Prostate gland (tissue), 2 donors: ENCODE results near the gene SLIT3. TPM values are rescaled to one million over a fixed set of nuclear protein-coding genes. Genes with fewer than 3 reads are reported as not detected.

Source experiments
- DNase-seq: peaks from one replicate; pipeline ENCODE4 v3.0.0-alpha.2; 2019; ENCODE audit warnings: low spot score
- H3K27ac ChIP-seq, 2 donors: fragments of 200-600 bp; sonication (generic); 2 replicates each; pipeline ENCODE4 v1.5.1; 2017 to 2019
- H3K27me3 ChIP-seq: fragments of 200-600 bp; sonication (generic); replicated peaks from 2 replicates; pipeline ENCODE4 v1.5.1; 2019; ENCODE audit not compliant: insufficient read depth
- H3K36me3 ChIP-seq, 2 donors: fragments of 200-600 bp; sonication (generic); 1 replicate in 1 of 2; 2 replicates in 1 of 2; pipeline versions ENCODE4 v1.5.1 to v1.8.1; 2017 to 2019
- H3K4me1 ChIP-seq: fragments of 200-600 bp; sonication (generic); replicated peaks from 2 replicates; pipeline ENCODE4 v1.5.1; 2019
- H3K4me3 ChIP-seq, 2 donors: fragments of 200-600 bp; sonication (generic); 2 replicates each; pipeline ENCODE4 v1.5.1; 2017 to 2019
- H3K9me3 ChIP-seq: fragments of 200-600 bp; sonication (generic); 2 replicates; pipeline ENCODE4 v1.5.1; 2017
- POLR2A ChIP-seq: fragments of 450-650 bp; IDR thresholded peaks from one replicate; pipeline ENCODE4 v1.6.1; 2016; ENCODE audit warnings: antibody characterized with exemption, mild to moderate bottlenecking
- POLR2AphosphoS5 ChIP-seq: sonication (generic); formaldehyde crosslinking; IDR thresholded peaks from one replicate; pipeline ENCODE4 v1.6.1; 2017; ENCODE audit warnings: antibody characterized with exemption
- WGBS: methylation state at CpG from one replicate; pipeline ENCODE4 v1.1.5; 2018; 5-methylcytosine and 5-hydroxymethylcytosine counted together
- intact Hi-C: fragments of 100-400 bp; cut with DNase I; formaldehyde crosslinking; loops from one replicate; pipeline ENCODE4 v1.14.2; 2022
- total RNA-seq, 2 donors: library from RNA; depleted of rRNA; stranded (reverse); fragments of >200 nt; gene quantifications; one replicate each; pipeline ENCODE4 v1.1.0, GENCODE V29; 2016
- TF ChIP-seq, protein P1 (sequence below), 4 experiments: fragments of 200-600 bp in 2 of 4; fragments of 450-650 bp in 2 of 4; sonication (generic) in 2 of 4; IDR thresholded peaks; 1 replicate in 3 of 4; 2 replicates in 1 of 4; pipeline ENCODE4 v1.5.1; 2016 to 2019; ENCODE audit warnings: antibody characterized with exemption in 4 of 4, mild to moderate bottlenecking in 2 of 4, moderate library complexity in 2 of 4

Gene SLIT3
- total RNA-seq, 2 donors from 2014 or later, result 8.3 TPM

DNA sequence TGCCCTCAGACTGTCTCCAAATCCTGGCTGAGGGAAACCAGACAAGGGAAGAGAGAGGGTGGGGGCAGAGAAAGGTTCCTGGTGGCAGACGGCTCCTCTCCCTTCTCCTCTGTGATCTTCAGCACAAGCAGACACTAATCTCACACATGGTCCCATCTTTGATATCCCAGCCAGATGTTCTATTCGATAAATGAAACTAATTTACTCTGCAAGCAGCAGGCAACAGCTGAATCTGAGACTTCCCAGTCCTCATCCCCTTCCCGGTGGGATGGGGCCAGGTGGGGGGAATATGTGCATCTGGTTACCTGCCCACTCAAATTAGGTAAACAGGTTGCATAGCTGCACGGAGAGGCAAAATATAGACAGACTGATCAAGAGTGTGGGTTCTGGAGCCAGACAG lies 512.8 kb downstream of the SLIT3 start:
- Histone ChIP-seq H3K27ac (no peak overlapping the region), H3K9me3 (no peaks in the 10 kb centered on the region), H3K4me3 (no peak overlapping the region), H3K4me1 (no peaks in the 10 kb centered on the region), H3K27me3 (no peaks in the 10 kb centered on the region), H3K36me3 (no peaks in the 10 kb centered on the region)
- no peak for TF ChIP-seq POLR2A
- TF ChIP-seq, protein P1, sequence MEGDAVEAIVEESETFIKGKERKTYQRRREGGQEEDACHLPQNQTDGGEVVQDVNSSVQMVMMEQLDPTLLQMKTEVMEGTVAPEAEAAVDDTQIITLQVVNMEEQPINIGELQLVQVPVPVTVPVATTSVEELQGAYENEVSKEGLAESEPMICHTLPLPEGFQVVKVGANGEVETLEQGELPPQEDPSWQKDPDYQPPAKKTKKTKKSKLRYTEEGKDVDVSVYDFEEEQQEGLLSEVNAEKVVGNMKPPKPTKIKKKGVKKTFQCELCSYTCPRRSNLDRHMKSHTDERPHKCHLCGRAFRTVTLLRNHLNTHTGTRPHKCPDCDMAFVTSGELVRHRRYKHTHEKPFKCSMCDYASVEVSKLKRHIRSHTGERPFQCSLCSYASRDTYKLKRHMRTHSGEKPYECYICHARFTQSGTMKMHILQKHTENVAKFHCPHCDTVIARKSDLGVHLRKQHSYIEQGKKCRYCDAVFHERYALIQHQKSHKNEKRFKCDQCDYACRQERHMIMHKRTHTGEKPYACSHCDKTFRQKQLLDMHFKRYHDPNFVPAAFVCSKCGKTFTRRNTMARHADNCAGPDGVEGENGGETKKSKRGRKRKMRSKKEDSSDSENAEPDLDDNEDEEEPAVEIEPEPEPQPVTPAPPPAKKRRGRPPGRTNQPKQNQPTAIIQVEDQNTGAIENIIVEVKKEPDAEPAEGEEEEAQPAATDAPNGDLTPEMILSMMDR (IDR thresholded peaks at IDR 0.05), result no peak
- TF ChIP-seq POLR2AphosphoS5, result no peak
- DNase-seq, result no peak
- 79% methylated on average over 4 of the region's 4 CpGs for WGBS
- intact Hi-C loops, result no loop called here

DNA sequence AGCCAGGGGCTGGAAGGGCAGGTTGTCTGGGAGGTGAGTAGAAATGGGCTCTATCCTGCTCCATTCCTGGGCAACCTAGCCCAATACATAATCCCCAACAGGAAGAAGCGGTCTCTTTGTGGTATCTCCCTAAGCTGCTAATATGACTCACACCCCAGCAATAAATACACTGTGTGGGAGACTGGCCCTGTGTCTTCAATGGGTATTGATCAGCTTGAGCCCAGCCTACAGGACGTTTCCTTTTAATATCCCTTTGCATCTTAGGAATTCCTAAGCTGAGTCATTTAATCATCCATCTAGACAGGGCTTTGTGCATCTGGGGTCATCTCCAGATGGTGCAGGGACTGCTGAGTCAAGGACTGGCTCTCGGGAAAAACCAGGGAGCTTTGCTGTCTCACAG lies 514.8 kb downstream of the SLIT3 start:
- Histone ChIP-seq H3K27ac (no peak overlapping the region), H3K4me3 (no peak overlapping the region), H3K36me3 (no peaks in the 10 kb centered on the region), H3K4me1 (no peaks in the 10 kb centered on the region), H3K9me3 (no peaks in the 10 kb centered on the region), H3K27me3 (no peaks in the 10 kb centered on the region)
- WGBS, result 92% methylated on average over 3 of the region's 3 CpGs
- TF ChIP-seq, protein P1 (IDR thresholded peaks at IDR 0.05), result no peak
- no peak for TF ChIP-seq POLR2A
- TF ChIP-seq POLR2AphosphoS5, result no peak
- intact Hi-C loops, result no loop called here
- DNase-seq, result no peak

DNA sequence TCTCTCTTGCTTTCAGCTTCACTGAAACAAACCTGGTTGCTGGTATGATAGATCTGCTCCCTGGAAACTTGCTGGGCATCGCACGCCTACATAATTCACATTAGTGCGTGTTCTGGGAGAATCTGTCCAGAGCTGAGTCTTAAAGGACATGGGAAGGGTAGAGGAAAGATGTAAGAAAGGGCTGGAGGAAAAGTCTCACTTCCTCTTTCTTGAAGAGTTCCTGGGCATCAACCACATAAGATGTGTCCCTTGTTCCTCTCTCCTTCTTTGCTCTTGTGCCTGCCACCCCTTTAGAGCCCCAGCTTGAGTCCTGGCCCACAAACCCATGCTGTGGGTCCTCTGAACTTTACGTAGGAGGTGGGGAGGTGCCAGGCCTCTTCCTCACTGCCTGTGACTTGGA lies 516.5 kb downstream of the SLIT3 start:
- Histone ChIP-seq H3K36me3 (no peaks in the 10 kb centered on the region), H3K4me3 (no peak overlapping the region), H3K27me3 (no peaks in the 10 kb centered on the region), H3K9me3 (no peaks in the 10 kb centered on the region), H3K4me1 (no peaks in the 10 kb centered on the region), H3K27ac (no peak overlapping the region)
- no peak for DNase-seq
- WGBS, result 94% methylated on average over 4 of the region's 4 CpGs
- TF ChIP-seq POLR2A (no peak), POLR2AphosphoS5 (no peak)
- TF ChIP-seq, protein P1 (IDR thresholded peaks at IDR 0.05), result no peak
- intact Hi-C loops, result no loop called here

DNA sequence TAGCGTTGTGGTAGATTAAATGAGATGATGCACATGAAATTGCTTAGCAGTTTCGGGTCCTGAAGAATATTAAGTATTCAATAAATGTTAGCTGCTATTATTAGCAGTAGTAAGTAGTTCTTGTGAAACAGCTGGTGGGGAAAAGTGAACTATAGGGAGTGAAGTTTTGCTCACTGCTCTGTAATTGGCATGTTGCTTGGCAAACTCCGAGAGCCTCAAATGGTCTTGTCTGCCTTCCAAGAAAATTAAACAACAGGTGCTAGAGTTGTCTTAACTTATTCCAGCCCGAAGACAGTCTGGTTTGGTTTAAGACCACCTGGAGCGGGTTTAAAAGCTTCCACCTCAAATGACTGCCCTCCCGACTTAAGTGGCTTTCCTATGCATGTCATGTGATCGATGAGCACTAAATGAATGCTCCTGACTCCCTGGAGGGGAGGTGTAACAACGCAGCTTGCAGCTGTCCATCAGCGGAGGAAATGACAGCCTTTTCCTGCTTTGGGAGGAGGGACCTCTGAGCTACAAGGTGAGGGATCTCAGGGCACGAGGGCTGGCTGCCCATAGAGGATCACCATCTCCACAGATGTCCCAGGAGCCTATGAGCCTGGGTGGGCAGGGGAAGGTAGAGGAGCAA lies 518.9 kb downstream of the SLIT3 start:
- Histone ChIP-seq H3K4me3 (no peak overlapping the region), H3K27ac (no peak overlapping the region), H3K36me3 (no peaks in the 10 kb centered on the region), H3K27me3 (no peaks in the 10 kb centered on the region), H3K9me3 (no peaks in the 10 kb centered on the region), H3K4me1 (no peaks in the 10 kb centered on the region)
- DNase-seq, result no peak
- TF ChIP-seq, protein P1 (IDR thresholded peaks at IDR 0.05), result no peak
- no peak for TF ChIP-seq POLR2AphosphoS5
- TF ChIP-seq POLR2A, result no peak
- intact Hi-C loops, result no loop called here
- WGBS, result 49% methylated on average over 10 of the region's 10 CpGs

DNA sequence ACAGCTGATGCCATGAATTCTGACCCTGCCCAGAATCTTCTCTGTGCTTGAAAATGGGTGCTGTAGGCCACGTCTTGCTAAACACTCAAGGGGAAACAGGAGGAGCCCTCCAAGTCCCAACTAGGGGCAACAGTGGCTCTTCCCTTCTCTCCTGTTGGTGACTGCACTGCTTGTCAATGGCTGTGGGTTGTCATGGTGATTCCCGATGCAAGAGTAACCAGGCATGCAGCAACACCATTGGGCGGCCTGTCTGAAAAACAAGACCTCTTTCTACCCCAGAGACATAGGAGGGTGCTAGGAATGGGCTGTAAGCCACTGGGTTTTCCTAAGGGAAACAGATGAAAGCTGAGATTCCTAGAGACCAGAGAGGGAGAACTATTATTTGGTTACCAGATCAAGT lies 520.1 kb downstream of the SLIT3 start:
- H3K36me3 ChIP-seq, result no peaks in the 10 kb centered on the region
- 82% methylated on average over 3 of the region's 3 CpGs for WGBS
- intact Hi-C loops, result no loop called here
- no peaks in the 10 kb centered on the region for H3K4me1 ChIP-seq
- no peak overlapping the region for H3K27ac ChIP-seq
- no peak for DNase-seq
- H3K4me3 ChIP-seq, result no peak overlapping the region
- TF ChIP-seq, protein P1 (IDR thresholded peaks at IDR 0.05), result no peak
- TF ChIP-seq POLR2AphosphoS5, result no peak
- TF ChIP-seq POLR2A, result no peak
- no peaks in the 10 kb centered on the region for H3K27me3 ChIP-seq
- H3K9me3 ChIP-seq, result no peaks in the 10 kb centered on the region
